ENCODE measurements around the gene PPP6R3.
A peak's percentile ranks its signal among the peaks of the same experiment; 100 is the strongest.
"Not testable (repeated sequence)": the region's sequence is repeated elsewhere in the genome, so short reads cannot be mapped to it uniquely, and the experiment has no call there.

The PPP6R3 gene

DNA sequence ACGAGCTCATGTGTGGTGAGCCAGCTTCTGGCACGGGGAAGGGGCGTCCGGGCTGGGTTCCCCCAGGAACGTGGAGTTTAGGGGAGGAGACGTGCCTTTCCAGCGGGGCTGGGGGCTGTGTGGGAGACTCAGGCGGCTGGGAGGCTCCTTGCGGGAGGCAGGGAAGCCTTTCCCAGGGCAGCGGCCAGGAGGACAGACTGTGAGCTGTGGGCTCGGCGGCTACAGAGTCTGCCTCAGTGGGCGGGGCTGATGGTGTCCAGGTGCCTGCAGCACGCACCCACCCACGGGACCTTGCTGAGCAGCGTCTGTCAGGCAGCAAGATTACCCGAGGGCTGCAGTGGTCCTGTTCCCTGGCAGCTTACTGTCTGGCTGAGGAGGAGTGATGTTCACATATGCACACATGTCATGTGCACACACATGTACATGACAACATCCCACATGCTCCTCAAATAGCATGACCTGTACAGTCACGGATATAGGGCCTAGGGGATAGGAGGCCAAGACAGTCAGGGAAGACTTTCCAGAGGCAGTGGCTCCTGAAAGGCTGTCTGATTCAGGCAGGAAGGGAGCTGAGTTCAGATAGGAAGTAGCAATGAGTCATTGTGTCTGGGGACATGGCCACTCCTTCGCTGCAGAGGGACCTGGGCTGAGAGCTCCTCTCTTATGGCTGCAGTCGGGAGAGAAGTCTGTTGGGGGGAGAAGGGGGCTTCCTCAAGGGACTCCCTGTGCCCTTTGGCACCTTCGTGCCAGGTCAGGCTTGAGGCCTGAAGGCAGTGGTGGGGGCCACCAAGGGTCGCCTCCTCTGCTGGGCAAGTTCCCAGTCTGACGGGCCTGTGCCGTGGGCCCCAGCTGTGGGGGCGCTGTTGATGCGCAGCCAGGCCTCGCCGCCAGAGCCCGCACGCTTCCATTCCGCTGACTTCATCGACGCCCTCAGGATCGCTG, 23.3 kb upstream of the PPP6R3 start:
- DNase-seq = no peak

DNA sequence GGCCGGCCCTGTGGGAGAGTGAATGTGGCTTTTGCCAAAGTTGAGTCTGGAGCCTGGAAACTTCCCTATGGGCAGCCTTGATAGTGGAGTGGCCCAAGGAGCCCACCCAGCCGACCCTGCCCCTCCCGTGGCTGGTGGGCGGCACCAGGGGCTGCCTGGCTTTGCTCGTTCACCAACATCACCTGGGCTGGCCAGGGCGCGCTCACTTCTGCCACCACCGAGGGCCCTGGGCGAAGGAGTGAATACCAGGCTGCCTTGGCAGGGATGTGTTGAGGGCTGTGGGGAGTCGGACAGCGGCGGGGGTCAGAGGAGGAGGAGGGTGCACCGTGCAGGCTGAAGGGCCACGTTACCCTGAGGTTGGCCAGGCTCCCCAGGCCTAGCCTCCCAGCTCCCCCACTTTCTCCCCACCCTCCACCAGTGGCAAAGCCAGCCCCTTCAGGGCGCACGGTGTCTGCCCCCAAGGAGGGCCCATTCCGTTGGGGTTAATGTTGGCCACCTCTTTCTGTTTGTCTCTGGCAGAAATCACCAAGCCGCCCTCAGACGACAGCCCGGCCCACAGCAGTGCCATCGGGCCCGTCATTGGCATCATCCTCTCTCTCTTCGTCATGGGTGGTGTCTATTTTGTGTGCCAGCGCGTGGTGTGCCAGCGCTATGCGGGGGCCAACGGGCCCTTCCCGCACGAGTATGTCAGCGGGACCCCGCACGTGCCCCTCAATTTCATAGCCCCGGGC, 22.5 kb upstream of the PPP6R3 start:
- DNase-seq = no peak

DNA sequence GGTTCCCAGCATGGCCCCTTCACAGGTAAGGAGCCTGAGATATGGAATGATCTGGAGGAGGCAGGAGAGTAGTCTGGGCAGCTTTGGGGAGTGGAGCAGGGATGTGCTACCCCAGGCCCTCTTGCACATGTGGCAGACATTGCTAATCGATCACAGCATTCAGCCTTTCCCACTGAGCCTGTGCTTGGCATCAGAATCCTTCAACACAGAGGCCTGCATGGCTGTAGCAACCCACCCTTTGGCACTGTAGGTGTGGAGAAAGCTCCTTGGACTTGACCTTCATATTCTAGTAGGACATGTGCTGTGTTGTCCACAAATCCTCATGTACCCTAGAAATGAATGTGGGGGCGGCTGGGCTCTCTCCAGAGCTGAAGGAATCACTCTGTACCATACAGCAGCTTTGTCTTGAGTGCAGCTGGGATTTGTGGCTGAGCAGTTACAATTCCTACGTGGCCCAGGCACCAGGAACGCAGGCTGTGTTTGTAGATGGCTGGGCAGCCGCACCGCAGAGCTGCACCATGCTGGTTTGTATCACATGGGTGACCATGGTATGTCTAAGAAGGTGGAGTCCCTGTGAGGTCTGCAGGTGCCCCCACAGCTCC, 21.8 kb upstream of the PPP6R3 start:
- DNase-seq = no peak

DNA sequence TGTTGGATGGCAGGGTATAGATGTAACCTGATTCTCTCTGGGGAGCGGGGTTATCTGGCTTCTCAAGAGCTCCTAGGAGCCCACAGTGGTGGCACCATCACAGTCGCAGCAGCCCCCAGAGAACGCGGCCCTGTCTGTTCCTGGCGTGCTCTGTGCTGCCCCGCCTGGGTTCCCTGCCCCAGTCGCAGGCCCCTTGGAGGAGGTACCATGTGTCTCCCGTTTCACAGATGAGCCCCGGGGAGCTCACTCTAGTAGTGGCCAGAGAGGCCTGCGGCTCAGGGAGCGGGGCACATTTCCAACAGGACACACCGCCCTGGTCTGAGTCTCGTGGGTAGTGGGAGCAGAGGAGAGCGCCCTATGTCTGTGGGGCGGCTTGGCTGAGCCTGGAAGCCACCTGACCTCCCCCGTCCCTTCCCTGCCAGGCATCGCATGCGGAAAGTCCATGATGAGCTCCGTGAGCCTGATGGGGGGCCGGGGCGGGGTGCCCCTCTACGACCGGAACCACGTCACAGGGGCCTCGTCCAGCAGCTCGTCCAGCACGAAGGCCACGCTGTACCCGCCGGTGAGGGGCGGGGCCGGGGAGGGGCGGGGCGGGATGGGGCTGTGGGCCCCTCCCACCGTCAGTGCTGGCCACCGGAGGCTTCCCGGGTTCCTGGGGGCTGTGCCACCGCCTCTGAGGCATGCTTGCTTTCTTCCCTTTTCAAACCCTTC, 21.0 kb upstream of the PPP6R3 start:
- no peak for DNase-seq

DNA sequence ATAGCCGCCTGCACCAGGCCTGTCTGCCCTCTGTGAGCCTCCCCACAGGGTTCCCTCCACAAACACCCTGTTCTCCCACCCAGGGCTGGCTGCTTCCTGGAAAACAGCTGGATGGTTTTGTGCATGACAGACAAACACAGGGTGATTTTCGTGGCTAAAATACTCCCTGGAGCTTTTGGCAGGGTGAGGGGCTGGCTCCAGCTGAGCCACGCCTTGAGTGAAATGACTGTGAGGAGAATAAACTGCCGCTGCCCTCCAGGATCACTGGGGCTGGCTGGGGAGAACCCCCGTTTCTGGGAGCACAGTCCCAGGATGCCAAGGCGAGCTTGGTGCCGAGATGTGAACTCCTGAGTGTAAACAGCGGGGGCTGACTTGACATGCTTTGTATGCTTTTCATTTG, 20.3 kb upstream of the PPP6R3 start:
- DNase-seq = no peak

DNA sequence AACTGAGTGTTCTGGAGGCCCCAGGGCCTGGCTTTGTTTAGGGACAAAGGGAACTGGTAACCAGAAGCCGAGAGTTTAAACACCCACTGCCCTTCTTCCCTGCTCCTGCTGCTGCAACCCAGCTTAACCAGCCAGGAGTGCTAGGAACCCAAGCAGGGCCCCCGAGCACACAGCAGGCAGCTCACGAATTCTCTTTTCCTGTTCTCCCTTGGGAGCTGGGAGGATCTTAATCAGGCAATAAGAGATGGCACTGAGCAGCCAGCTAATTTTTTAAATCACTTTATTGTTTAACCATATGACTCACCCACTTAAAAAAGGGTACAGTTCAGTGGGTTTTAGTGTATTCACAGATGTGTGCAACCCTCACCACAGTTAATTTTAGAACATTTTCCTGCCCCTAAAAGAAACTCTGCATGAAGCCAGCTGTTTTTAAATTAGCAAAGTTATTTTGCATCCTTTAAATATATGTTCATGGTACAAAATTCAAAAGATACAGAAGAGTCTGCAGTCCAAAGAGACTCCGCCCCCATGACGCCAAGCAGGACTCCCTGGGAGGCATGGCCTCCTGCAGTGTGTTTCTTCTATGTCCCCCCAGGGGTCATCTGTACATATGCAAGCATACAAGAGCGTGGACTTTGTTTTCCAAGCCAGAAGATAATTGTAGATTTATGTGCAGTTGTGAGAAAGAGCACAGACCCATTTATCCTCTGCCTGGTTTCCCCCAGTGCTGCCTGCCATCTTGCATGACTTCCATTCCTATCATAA, 18.9 kb upstream of the PPP6R3 start:
- DNase-seq = peak; percentile 15

DNA sequence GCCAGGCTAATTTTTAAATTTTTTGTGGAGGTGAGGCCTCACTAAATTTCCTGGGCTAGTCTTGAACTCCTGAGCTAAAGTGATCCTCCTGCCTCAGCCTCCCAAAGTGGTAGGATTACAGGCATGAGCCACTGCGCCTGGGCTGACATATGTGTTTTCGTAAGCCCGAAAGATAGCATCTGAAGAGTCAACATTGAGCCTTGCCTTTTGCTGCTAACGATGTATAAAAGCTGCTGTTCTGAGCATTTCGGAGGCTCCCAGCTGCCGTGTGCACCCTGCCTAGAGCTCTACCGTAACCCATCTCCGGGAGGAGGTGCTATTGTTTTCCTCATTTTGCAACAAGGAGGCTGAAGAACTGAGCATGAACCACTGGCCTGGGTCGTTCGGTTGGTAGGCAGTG, 18.1 kb upstream of the PPP6R3 start:
- no peak for DNase-seq

DNA sequence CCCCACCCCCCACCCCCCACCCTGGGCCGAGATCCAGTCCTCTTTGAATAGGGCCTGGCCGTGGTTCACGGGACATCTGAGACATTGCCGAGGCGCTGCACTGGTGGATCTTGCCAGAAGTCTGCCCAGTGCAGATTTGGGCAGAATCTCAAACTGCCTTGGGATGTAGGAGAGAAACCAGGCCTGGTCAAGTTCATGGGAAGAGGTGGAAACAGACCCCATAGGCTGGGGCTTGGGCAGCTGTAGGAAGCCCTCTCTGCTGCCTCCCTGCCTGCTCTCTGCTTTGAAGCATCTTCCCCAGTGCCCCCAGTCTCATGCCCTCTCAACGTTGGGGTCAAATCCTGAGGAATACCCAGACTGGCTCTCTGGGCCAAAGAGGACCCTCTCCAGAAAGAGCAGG, 16.0 kb upstream of the PPP6R3 start:
- DNase-seq = no peak

DNA sequence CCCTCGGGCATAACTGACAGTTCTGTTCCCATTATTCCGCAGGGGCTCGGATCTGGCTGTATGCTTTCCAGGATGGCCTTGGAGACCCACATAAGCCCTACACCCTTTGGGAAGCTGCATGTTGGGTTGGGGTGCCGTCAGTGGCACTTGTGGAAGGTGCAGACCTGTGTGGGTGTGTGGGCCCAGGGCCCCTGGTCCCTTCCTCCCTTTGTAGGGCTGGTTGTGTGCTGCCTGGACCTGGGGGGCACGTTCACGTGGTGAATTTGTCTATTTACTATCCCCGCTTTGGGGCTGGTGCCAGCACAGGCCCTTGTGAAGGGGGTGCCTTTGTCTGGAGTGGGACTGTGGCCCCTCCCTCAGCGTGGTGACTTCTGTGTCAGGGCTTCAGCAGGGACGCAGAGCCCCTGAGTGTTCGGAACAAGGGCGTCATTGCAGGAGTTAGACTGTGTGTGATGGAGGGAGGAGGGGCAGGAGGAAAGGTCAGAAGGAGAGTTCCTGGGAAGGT, 15.0 kb upstream of the PPP6R3 start:
- no peak for DNase-seq

DNA sequence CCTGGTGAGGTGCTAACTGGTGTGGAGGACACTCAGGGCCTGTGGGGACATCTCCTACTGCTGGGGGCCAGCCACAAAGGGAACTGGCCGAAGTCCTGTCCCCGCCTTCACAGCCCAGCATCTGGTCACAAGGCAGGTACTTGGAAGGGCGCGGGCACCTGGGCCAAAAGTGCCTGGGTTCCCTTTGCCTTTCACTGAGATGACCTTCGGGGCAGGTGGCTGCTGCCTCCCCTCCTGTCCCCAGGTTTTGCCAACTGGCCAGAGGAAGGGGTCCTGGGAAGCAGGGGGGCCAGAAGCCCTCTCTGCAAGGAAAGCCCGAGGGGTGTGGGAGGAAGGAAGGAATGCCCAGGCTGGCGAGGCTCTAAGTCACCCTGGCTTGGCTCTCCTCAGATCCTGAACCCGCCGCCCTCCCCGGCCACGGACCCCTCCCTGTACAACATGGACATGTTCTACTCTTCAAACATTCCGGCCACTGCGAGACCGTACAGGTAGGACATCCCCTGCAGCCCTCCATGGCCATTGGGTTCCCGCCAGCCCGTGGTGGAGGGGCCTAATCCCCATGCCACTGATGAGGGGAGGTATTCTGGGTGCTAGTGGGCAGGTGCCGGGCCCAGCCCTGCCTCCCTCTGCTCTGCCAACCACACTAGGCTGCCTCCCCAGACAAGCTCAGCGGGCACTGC, 14.4 kb upstream of the PPP6R3 start:
- no peak for DNase-seq

DNA sequence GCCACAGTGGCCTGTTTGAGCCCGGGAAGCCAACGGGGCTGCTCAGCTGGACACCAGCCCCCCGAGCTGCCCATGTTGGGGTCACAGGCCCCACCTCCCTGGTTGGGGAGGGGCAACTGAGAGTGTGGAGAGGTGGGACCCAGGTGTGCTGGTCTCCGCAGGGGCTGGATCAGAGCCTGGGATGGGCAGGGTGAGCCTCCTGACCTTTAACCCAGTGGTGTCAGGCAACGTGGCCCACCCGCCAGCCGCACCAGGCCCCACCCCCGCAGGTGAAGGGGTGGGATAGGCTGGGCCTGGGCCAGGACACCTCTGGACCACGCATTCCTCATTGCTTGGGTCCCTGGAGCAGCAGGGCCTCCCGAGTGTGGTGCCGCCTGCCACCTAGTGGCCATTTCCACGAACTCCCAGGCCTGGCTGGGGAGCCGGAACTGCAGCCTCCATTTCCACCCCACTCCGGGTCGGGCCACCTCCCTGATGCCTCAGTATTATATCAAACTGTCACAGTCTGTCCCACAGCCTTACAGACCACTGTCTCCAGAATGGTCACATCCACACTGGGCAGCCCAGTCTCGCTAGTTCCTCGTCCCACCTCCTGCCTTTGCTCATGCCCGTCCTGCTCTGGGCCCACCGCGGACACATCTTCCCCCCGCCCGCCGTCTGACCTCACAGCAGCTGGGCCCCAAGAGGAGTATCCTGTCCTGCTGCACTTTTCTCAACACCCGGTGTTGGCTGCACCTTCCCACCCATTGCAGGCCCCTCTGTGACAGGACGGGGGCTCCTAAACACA, 13.3 kb upstream of the PPP6R3 start:
- peak; percentile 70 for DNase-seq

DNA sequence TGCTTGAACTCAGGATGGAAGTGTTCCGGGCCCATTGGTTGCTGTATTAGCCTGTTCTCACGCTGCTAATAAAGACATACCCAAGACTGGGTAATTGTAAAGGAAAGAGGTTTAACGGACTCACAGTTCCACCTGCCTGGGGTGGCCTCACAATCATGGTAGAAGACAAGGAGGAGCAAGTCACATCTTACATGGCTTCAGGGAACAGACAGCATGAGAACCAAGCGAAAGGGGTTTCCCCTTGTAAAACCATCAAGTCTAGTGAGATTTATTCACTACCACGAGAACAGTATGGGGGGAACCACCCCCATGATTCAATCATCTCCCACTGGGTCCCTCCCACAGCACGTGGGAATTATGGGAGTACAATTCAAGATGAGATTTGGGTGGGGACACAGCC, 12.6 kb upstream of the PPP6R3 start:
- DNase-seq = not testable (repeated sequence)

DNA sequence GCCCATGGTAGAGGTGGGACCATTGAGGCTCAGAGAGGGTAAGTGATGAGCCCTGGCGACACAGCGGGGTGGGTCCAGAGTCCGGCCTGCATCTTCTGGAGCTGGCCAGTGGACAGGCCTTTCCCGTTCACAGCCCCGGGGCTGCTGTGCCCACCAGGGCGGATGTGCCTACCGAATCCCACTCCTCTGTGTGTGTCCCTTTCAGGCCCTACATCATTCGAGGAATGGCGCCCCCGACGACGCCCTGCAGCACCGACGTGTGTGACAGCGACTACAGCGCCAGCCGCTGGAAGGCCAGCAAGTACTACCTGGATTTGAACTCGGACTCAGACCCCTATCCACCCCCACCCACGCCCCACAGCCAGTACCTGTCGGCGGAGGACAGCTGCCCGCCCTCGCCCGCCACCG, 11.9 kb upstream of the PPP6R3 start:
- no peak for DNase-seq

DNA sequence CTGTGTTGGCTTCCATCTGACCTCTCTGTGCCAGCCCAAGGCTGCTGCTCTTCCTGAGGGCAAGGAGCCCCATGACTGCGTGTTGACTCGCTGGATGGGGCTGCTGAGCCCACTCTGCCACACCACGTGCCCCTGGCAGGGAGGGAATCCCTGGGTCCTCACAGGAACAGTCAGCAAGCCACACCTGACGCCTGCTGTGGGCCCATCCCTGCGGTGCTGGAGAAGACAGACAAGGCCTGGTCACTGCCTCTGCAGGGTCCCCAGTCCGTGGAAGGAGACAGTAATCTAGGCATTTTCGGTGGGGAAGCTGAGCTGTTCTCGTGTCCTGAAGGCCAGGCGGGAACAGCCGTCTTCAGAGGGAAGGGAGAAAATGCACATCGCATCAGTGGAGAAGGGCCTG, 10.6 kb upstream of the PPP6R3 start:
- no peak for DNase-seq

DNA sequence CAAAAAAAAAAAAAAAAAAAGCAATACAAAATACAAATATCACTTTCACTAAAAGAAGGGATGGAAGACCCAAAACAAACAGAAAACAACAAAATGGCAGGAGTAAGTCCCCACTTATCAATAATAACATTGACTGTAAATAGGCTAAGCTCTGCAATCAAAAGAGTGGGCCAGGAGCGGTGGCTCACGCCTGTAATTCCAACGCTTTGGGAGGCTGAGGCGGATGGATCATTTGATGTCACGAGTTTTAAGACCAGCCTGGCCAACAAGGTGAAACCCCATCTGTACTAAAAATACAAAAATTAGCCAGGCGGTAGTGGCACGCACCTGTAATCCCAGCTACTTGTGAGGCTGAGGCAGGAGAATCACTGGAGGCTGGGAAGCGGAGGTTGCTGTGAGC, 9.8 kb upstream of the PPP6R3 start:
- no peak for DNase-seq

DNA sequence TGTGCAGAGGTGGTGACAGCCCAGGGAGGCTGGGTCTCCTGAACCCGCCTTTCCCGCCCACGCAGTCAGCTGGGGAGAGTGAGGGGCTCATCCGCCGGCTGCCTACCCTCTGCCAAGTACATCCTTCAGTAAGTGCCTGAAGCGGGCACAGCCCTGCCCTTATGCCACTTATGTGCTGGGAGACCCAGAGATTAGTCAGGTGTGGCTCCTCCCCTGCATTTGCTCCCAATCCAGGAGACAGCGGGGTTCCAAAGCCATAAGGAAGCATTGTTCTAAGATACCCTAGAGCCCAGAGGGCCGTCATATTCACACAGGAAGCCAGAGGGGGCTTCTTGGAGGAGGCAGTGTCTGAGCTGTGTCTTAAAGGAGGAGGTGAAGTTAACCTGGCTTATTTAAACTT, 5.8 kb upstream of the PPP6R3 start:
- DNase-seq = no peak

DNA sequence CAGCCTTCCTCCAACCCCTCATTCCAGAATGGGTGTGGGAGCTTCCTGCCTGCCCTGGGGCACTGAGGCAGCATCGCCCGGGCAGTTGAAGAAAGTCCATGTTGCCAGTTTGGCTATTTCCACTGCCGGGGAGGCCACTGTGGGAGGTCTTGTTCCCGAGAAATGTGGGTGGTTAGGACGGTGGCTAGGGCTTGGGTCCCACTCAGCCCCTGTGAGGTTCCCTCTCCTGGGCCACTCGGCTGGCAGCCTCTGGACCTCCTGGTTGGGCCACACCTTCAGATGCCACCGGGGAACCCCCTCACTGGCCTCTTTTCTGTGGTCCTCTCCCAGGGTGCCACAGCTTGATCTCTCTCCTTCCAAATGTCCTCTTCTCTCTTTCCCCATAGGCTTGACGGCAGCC, 5.1 kb upstream of the PPP6R3 start:
- no peak for DNase-seq

DNA sequence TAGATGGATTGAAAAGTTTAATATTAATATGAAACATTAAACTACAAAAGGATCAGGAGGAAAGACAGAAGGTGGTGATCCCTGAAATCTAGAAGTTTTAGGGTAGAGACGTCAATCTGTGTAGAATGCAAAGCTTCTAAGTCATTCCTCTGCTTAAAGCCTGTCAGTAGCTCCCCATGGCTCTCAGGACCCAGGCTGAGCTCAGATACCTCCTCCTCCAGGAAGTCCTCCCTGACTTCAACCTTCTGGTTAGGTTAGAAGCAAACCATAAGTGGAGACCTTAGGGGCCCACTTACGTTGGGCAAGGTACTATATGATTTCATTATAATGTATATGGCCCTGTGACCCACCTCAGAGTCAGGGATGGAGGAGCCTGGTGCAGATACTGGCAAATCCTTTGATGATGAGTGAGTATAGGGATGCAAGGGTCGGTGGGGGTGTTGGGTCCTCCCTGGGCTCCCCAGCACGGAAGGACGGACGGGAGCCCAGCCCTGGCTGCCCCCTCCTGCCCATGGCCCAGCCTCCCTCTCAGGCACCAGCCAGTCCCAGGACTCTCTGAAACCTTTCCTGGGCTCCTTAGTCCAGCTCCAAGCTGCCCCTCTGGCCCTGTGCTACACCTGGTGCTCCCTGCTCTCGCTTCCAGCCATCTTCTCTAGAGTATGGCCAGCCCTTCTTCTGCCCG, 3.2 kb upstream of the PPP6R3 start:
- no peak for DNase-seq

DNA sequence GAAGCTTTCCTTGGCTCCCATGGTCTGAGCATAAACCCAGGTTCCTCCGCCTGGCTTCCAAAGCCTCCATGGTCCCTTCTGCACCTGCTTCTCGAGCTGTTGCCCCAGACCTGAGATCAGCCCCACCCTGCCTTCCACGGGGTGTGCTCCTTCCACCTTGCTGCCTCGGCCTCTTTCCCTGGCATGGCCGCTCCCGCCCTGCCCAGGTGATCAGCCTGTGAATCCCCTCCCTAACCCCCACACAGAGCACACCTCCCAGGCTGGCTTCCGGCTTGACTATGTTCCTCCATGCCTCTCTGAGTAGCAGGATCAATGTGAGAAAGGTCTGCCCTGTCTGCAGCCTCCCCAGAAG, 2.7 kb upstream of the PPP6R3 start:
- no peak for DNase-seq

DNA sequence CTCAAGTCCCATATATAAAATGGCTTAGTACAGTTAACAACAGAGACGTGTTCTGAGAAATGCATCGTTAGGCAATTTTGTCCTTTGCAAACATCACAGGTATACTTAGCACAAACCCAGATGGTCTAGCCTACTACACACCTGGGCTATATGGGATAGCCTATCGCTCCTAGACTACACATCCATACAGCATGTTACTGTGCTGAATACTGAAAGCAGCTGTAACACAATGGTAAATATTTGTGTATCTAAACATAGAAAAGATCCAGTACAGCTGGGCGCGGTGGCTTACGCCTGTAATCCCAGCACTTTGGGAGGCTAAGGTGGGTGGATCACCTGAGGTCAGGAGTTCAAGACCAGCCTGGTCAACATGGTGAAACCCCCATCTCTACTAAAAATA, 2.2 kb upstream of the PPP6R3 start:
- DNase-seq = not testable (repeated sequence)
